Body of pancreas (tissue), 4 donors: ENCODE measurements around the gene TXNDC15. TPM values are rescaled to one million over a fixed set of nuclear protein-coding genes. Genes with fewer than 3 reads are reported as not detected.

Experiments
- ATAC-seq: fragments of 150-250 bp; one replicate; pipeline ENCODE4 v1.9.1; 2016
- DNase-seq, 4 donors: peaks; one replicate each; pipeline ENCODE4 v3.0.0-alpha.2; 2019
- H3K27ac ChIP-seq, 4 donors: fragments of 200-600 bp; sonication (generic); 1 replicate in 3 of 4; 2 replicates in 1 of 4; pipeline versions ENCODE4 v1.5.1 to v1.6.1; 2016 to 2019; ENCODE audit warnings: mild to moderate bottlenecking in 1 of 4, mixed read lengths in 1 of 4, moderate library complexity in 1 of 4
- H3K27me3 ChIP-seq, 2 donors: fragments of 200-600 bp; sonication (generic); one replicate each; pipeline ENCODE4 v1.6.0; 2016; ENCODE audit warnings: mild to moderate bottlenecking in 1 of 2
- H3K36me3 ChIP-seq, 2 donors: fragments of 200-600 bp; sonication (generic); replicated peaks in 1 of 2; 2 replicates each; pipeline ENCODE4 v1.5.1; 2016; ENCODE audit warnings: low read depth in 2 of 2; ENCODE audit not compliant: insufficient read depth in 1 of 2
- H3K4me1 ChIP-seq: fragments of 200-600 bp; sonication (generic); one replicate; pipeline ENCODE4 v1.6.0; 2016
- H3K4me3 ChIP-seq, 2 donors: fragments of 200-600 bp; sonication (generic); 1 replicate in 1 of 2; 2 replicates in 1 of 2; pipeline ENCODE4 v1.5.1; 2016 to 2019
- H3K9me3 ChIP-seq, 3 donors: fragments of 200-600 bp; sonication (generic); 1 replicate in 2 of 3; 2 replicates in 1 of 3; pipeline ENCODE4 v1.5.1; 2016
- CTCF ChIP-seq, 7 experiments: fragments of 450-650 bp in 4 of 7; fragments of 200-600 bp in 3 of 7; sonication (generic) in 3 of 7; IDR thresholded peaks; one replicate each; pipeline ENCODE4 v1.5.1; 2016 to 2019; ENCODE audit warnings: antibody characterized with exemption in 7 of 7
- POLR2A ChIP-seq, 3 donors: fragments of 450-650 bp; IDR thresholded peaks; one replicate each; pipeline ENCODE4 v1.6.1; 2016; ENCODE audit warnings: antibody characterized with exemption in 3 of 3, mild to moderate bottlenecking in 2 of 3
- WGBS, 2 donors: methylation state at CpG; one replicate each; pipeline ENCODE4 v1.1.5; 2017; 5-methylcytosine and 5-hydroxymethylcytosine counted together
- intact Hi-C: fragments of 100-400 bp; cut with DNase I; formaldehyde crosslinking; loops from one replicate; pipeline ENCODE4 v1.15.1; 2023
- microRNA counts, 2 donors: library from miRNA; unstranded; fragments of <30 nt; microRNA quantifications; one replicate each; lab custom pipeline; 2017
- microRNA-seq, 2 donors: library from miRNA; unstranded; fragments of <30 nt; microRNA quantifications; one replicate each; pipeline ENCODE4, GENCODE V29; 2016; ENCODE audit warnings: borderline number of aligned reads in 2 of 2, borderline replicate concordance in 2 of 2
- small RNA-seq: library from RNA; depleted of rRNA; stranded (forward); fragments of <200 nt; gene quantifications from one replicate; pipeline ENCODE3, GENCODE V24; 2016
- total RNA-seq, 2 donors: library from RNA; depleted of rRNA; stranded (reverse); fragments of >200 nt; gene quantifications; one replicate each; pipeline ENCODE4 v1.1.0, GENCODE V29; 2016

The TXNDC15 gene
- total RNA-seq, 2 donors from 2014 or later, result 50.4 to 74.5 TPM

DNA sequence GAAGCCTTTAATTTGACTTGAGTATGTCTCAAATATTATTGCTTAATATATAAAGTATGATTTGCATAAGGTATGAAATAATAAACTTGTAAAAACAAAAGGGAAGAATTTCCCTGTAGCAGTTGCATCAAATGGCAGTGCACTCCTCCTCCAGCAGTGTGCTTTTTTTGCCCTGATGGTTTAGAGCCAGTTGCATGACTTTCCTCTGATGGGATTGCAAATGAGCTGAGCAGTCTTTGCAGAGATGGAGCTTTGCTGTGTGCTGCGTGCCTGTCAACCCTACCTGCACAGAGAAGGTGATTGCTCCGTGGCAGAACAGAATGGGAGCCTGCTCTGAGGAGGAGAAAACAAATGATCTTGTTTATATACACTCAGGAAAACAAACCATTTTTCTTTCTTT, 70.9 kb downstream of the TXNDC15 start:
- TF ChIP-seq POLR2A (IDR thresholded peaks at IDR 0.05), result no peak
- no peak for TF ChIP-seq CTCF (IDR thresholded peaks at IDR 0.05)
- H3K27ac ChIP-seq, result no peak overlapping the region
- H3K27me3 ChIP-seq, result no peaks in the 10 kb centered on the region
- intact Hi-C loops, result no loop called here
- 93% methylated on average over 2 of the region's 2 CpGs for WGBS, 2 donors
- H3K4me3 ChIP-seq, result no peak overlapping the region
- H3K4me1 ChIP-seq, result no peaks in the 10 kb centered on the region
- ATAC-seq (no peak), DNase-seq (no peak)
- H3K36me3 ChIP-seq, result no peaks in the 10 kb centered on the region
- no peaks in the 10 kb centered on the region for H3K9me3 ChIP-seq

DNA sequence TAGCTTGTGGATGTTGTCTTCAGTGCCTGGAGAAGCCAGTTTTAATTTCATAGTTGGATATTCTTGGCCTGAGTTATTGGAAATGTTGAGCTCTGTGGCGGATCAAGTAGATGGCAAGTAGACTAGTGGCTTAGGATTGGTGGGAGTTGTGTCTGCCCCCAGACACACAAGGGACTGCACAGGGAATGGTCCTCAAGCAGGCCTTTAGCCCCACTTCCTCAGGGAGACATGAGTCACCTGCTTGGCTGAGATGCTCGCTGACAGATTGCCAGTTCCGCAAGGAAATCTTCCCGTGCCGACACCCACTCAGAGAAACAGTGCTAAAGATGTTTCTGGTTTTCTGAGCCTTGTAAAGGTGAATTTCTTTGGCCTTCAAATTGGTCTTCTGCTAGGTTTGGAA, 74.7 kb downstream of the TXNDC15 start:
- H3K36me3 ChIP-seq, result no peaks in the 10 kb centered on the region
- intact Hi-C loops, result no loop called here
- TF ChIP-seq CTCF (IDR thresholded peaks at IDR 0.05) (no peak), POLR2A (IDR thresholded peaks at IDR 0.05) (no peak)
- H3K4me1 ChIP-seq, result no peaks in the 10 kb centered on the region
- H3K9me3 ChIP-seq, result no peaks in the 10 kb centered on the region
- 86 to 95% methylated on average over 5 of the region's 5 CpGs for WGBS, 2 donors
- no peaks in the 10 kb centered on the region for H3K27me3 ChIP-seq
- H3K4me3 ChIP-seq, result no peak overlapping the region
- H3K27ac ChIP-seq, result no peak overlapping the region
- DNase-seq, result peak in 1 of 4 donors; percentile 9
- no peak for ATAC-seq

DNA sequence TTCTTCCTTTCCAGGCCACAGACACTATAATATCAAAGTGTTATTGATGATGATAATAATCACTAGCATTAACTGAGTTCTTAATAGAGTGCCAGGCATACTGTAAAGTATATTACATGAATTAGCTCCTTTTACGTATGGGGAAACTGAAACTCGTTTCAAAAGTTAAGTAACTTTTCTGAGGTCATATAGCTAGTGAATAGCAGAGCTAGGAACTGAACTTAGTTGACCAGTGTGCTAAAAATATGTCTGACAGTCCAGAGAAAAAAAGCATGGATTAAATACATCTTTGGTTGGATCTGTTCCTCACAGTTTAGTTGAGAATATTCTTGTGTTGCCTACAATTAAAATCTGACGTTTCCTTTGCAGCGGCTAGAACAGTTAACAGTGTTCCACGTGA, 75.1 kb downstream of the TXNDC15 start:
- Histone ChIP-seq H3K4me3 (no peak overlapping the region), H3K4me1 (no peaks in the 10 kb centered on the region), H3K27me3 (no peaks in the 10 kb centered on the region), H3K36me3 (no peaks in the 10 kb centered on the region), H3K9me3 (no peaks in the 10 kb centered on the region), H3K27ac (no peak overlapping the region)
- intact Hi-C loops, result no loop called here
- ATAC-seq (no peak), DNase-seq (no peak)
- 81 to 84% methylated on average over 5 of the region's 5 CpGs for WGBS, 2 donors
- TF ChIP-seq CTCF (IDR thresholded peaks at IDR 0.05) (no peak), POLR2A (IDR thresholded peaks at IDR 0.05) (no peak)

MicroRNAs encoded within 50 kb of the gene (microRNA counts, 767-probe panel; counts per million panel counts)
- 0 to 736 counts per million in 2 donors for microRNA hsa-miR-4461 (lab: Ali Mortazavi, UCI)

Small RNA genes within 50 kb of the gene (microRNA-seq; reads per million reads assigned to microRNA genes)
- 0 reads per million in 2 donors for gene MIR4461

Small RNA genes within 50 kb of the gene (small RNA-seq; reads per million reads assigned to genes)
- gene MIR4461 (not detected), gene MTND3P25 (not detected), gene MTND4LP30 (not detected)

Other genes with a start within 250 kb of the TXNDC15 start
- 10 to 100 TPM; 28.3 to 35.9 TPM for gene SAR1B, start 241.5 kb upstream of the TXNDC15 start, total RNA-seq
- gene SEC24A, start 225.6 kb upstream of the TXNDC15 start, total RNA-seq, result 10 to 100 TPM; 10.2 to 12.2 TPM
- gene CAMLG, start 135.8 kb upstream of the TXNDC15 start, total RNA-seq, result 10 to 100 TPM in 1 of 2 donors, 1 to 10 TPM in 1; 7.9 to 29.8 TPM
- 10 to 100 TPM; 31.9 to 36.3 TPM for gene DDX46, start 115.6 kb upstream of the TXNDC15 start, total RNA-seq
- gene C5orf24, start 28.4 kb upstream of the TXNDC15 start, total RNA-seq, result 10 to 100 TPM; 15.3 to 20.1 TPM
- gene PCBD2, start 30.8 kb downstream of the TXNDC15 start, total RNA-seq, result 10 to 100 TPM in 1 of 2 donors, 1 to 10 TPM in 1; 9.9 to 15.8 TPM
- gene CATSPER3, start 93.5 kb downstream of the TXNDC15 start, total RNA-seq, result under 1 TPM in 1 of 2 donors, not detected in 1; 0.52 TPM
- gene PITX1, start 159.9 kb downstream of the TXNDC15 start, total RNA-seq, result not detected